ENCODE data around the gene KLRC1. TPM values are rescaled to one million over a fixed set of nuclear protein-coding genes. Genes with fewer than 3 reads are reported as not detected.
A peak's percentile ranks its signal among the peaks of the same experiment; 100 is the strongest.

The KLRC1 gene
- total and polyA plus RNA-seq, 2 of the 8 experiments (the other 6 are each of a cell fraction or from before 2014, with no cell fraction given): not detected

DNA sequence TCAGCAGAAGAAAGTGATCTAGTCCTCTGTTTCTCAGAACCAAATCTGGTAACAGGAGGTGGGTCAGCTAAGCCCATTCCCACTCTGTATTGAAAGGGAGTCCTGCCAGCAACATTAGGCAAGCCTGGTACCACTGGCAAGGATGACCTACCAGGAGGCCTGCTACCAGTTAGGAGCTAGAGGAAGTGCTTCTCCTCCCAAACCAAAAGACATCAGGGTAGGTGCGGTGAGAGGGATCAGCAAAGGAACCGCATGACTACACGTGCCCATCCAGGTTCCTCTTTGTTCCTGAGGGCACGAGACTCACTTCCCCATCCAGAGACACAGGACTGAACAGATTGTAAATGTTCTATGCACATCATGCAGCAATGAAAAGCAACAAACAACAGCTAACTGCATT is 46.5 kb downstream of the KLRC1 start:
- H3K27me3 ChIP-seq (replicated peaks in 1 of 4; ENCODE audit: control insufficient read depth in 3 of 4, extremely low read depth in 1 of 4, insufficient read depth in 3 of 4, low read length in 3 of 4): no peaks in the 10 kb centered on the region

More for the DNA sequence above, 46.5 kb downstream of the KLRC1 start:
- H3K79me2 ChIP-seq (ENCODE audit: control insufficient read depth in 1 of 2, insufficient read depth in 2 of 2, low read length in 2 of 2): no peaks in the 10 kb centered on the region
- peaks cover 0 to 5% of the 10 kb centered on the region in 2 experiments; a peak in 1 of 4 replicates for H3K9me3 ChIP-seq (ENCODE audit: insufficient read depth in 2 of 2, low read depth in 1 of 2, low read length in 1 of 2)
- TF ChIP-seq RBBP5 (IDR thresholded peaks at IDR 0.05; ENCODE audit: borderline replicate concordance, low read depth, low read length): no peak
- TF ChIP-seq CHD2 (IDR thresholded peaks at IDR 0.05; ENCODE audit: low read length): no peak
- TF ChIP-seq BRCA1 (IDR thresholded peaks at IDR 0.05; ENCODE audit: low read depth, low read length): no peak
- TF ChIP-seq CEBPB (IDR thresholded peaks at IDR 0.05; ENCODE audit: low read depth, low read length): no peak
- TF ChIP-seq SP2 (IDR thresholded peaks at IDR 0.05; ENCODE audit: low read length): no peak
- TF ChIP-seq SRF (IDR thresholded peaks at IDR 0.05; ENCODE audit: low read depth, low read length): no peak
- no peak for TF ChIP-seq YY1 (IDR thresholded peaks at IDR 0.05; ENCODE audit: low read depth, low read length)
- TF ChIP-seq, protein P1, sequence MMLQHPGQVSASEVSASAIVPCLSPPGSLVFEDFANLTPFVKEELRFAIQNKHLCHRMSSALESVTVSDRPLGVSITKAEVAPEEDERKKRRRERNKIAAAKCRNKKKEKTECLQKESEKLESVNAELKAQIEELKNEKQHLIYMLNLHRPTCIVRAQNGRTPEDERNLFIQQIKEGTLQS (IDR thresholded peaks at IDR 0.05; ENCODE audit: insufficient read depth, low read depth, low read length): no peak
- TF ChIP-seq SIX5 (IDR thresholded peaks at IDR 0.05; ENCODE audit: low read depth, low read length): no peak
- no peak for TF ChIP-seq JUND (IDR thresholded peaks at IDR 0.05; ENCODE audit: low read length)
- TF ChIP-seq PHF8 (conservative IDR thresholded peaks at IDR 0.05; ENCODE audit: low read depth, low read length): no peak
- H3K36me3 ChIP-seq (ENCODE audit: control insufficient read depth in 2 of 4, insufficient read depth in 4 of 4, low read length in 3 of 4): no peaks in the 10 kb centered on the region
- no peak for DNase-seq (ENCODE audit: low read depth in 1 of 2, low spot score in 2 of 2)
- H3K4me2 ChIP-seq (ENCODE audit: insufficient read depth in 1 of 2, low read depth in 2 of 2, low read length in 2 of 2): no peak overlapping the region
- H2BK20ac ChIP-seq (ENCODE audit: low read length): no peak overlapping the region
- peak overlapping the region; percentile 65 for H2AFZ ChIP-seq (ENCODE audit: low read length)
- no peak overlapping the region for H2BK5ac ChIP-seq (ENCODE audit: low read depth, low read length)
- no peak overlapping the region for H4K91ac ChIP-seq (replicated peaks; ENCODE audit: insufficient read length, low read length)
- no peaks in the 10 kb centered on the region for H3K23me2 ChIP-seq (ENCODE audit: low read depth, low read length)
- WGBS, 2 experiments (ENCODE audit: extremely low coverage in 1 of 2, insufficient coverage in 1 of 2, insufficient read length in 1 of 2, insufficient replicate concordance in 2 of 2, low coverage in 1 of 2, low lambda C conversion rate in 2 of 2, missing lambda C conversion rate in 1 of 2): 96% methylated on average over 4 of the region's 4 CpGs; no CpG with 5 or more reads in 1 of the 2 experiments
- H2AK5ac ChIP-seq (ENCODE audit: low read depth, low read length): 0 out of 2 replicates have a peak overlapping the region, but pooled peaks have one; percentile 56
- ChIA-PET CTCF (ENCODE audit: partially characterized antibody) (interaction anchor here (0.5 to 0.6 kb wide), 2 partner anchors 111 to 318 kb away, joined by 3 read pairs; no protein-coding TSS in a partner anchor), POLR2A (ENCODE audit: partially characterized antibody) (no interaction called here)
- H3K4me1 ChIP-seq (replicated peaks in 1 of 4; ENCODE audit: control insufficient read depth in 3 of 4, insufficient read depth in 4 of 4, low read length in 3 of 4): no peaks in the 10 kb centered on the region
- H3K4ac ChIP-seq (replicated peaks; ENCODE audit: insufficient read length, low read depth, low read length): no peak overlapping the region
- H3K56ac ChIP-seq (replicated peaks; ENCODE audit: insufficient read length, low read depth, low read length): no peak overlapping the region
- H4K5ac ChIP-seq (ENCODE audit: insufficient read length, low read depth, low read length): no peak overlapping the region
- no peak overlapping the region for H4K8ac ChIP-seq (ENCODE audit: extremely low read depth, insufficient read depth, low read length)
- 0 out of 2 replicates have a peak overlapping the region, but pooled peaks have one; percentile 19 for H2BK12ac ChIP-seq (ENCODE audit: low read depth, low read length)
- no peak overlapping the region for H3K27ac ChIP-seq (ENCODE audit: low read depth, low read length)
- H2BK120ac ChIP-seq (replicated peaks; ENCODE audit: low read depth, low read length): no peak overlapping the region
- no peaks in the 10 kb centered on the region for H4K20me1 ChIP-seq (replicated peaks in 1 of 2; ENCODE audit: control insufficient read depth in 1 of 2, insufficient read depth in 2 of 2, low read length in 2 of 2)
- no peak overlapping the region for H3K14ac ChIP-seq (ENCODE audit: insufficient read length)
- H3K9ac ChIP-seq (replicated peaks in 1 of 4; ENCODE audit: extremely low read depth in 1 of 4, low read depth in 3 of 4, low read length in 3 of 4): no peak overlapping the region
- H3K79me1 ChIP-seq (ENCODE audit: low read depth, low read length): no peaks in the 10 kb centered on the region
- no peak overlapping the region for H3K18ac ChIP-seq (ENCODE audit: extremely low read depth, low read length)
- H3K23ac ChIP-seq (ENCODE audit: insufficient read length): no peak overlapping the region
- no peak overlapping the region for H3K4me3 ChIP-seq (ENCODE audit: extremely low read depth in 1 of 4, insufficient read depth in 2 of 4, low read depth in 3 of 4, low read length in 4 of 4)
- H2BK15ac ChIP-seq (ENCODE audit: low read length): no peak overlapping the region
- FAIRE-seq: no peak
